Skin epidermis (tissue), 12 donors: Measurements from ENCODE around the gene CD5L.

Experiments
- H3K27ac ChIP-seq, 21 experiments: fragments of 200-600 bp; sonication (generic) in 11 of 21; one replicate each; pipeline ENCODE4 v1.5.0; 2020; ENCODE audit warnings: mild to moderate bottlenecking in 3 of 21, inconsistent platforms in 2 of 21, moderate library complexity in 2 of 21
- H3K4me3 ChIP-seq, 7 experiments: fragments of 200-600 bp; sonication (generic) in 2 of 7; one replicate each; pipeline ENCODE4 v1.5.0; 2020; ENCODE audit warnings: inconsistent platforms in 2 of 7, mild to moderate bottlenecking in 2 of 7, moderate library complexity in 1 of 7

CD5L gene

DNA sequence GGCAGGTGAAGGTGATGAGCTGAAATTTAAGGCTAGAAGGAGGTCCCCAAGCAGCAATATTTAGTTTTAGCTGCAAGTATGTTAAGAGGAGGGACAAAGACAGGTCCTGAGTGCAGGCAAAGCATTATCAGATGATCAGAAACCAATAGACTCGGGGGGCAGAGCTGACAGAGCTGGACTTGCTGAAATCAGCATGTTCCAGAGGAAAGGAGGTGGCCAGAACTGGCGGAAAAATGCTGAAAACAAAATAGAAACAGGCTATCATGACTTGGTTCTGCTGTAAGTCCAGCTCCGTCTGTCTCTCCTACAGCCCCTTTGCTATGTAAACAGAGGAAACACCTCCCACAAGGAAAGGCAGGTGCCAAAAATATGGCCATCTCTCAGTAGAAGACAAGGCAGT lies at the start of gene CD5L:
Gene CD5L (minus strand): TSS at position 101 of the 400 bp plus-strand sequence. CDS start 107 bp downstream, outside the sequence.
- no peak within 1 kb of the TSS for H3K27ac ChIP-seq
- H3K4me3 ChIP-seq: no peak within 1 kb of the TSS

DNA sequence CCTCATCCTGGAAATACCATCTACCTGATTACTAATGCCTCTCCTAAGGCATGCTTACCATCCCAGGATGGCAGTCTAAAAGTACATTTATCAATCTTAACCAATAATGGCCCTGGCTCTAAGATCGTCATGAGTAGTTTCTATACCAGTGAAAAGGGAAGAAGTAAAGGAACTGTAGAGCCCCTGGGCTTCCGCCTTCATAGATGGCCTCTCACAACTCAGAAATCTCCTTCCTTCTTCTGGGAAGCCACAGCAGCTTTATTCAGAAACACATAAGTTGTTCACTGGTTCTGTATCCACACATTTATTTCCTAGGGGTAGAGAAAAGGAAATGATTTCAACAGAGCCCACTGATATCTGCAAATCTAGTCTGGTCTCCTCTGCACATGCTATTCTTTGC lies 41.0 kb upstream of the CD5L start:
- Histone ChIP-seq H3K4me3 (no peak overlapping the region), H3K27ac (no peak overlapping the region)

DNA sequence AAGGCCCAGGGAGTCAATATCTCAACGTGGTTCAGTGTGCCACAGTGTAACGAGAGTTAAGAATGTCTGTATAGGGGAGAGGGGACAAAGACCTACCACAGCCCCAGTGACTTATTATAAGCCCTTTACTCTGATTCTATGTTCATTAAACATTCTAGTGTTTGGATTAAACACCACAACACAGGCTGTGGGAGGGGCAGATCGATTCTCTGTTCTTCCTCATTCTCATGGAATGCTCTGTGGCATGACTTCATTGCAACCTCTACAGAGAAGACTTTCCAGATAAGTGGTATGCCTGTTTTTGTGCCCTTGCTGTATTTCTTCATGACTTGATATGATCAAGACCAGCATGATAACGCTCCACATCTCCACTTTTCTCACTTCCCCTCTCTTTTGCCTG lies 39.0 kb upstream of the CD5L start:
- Histone ChIP-seq H3K27ac (no peak overlapping the region), H3K4me3 (no peak overlapping the region)

DNA sequence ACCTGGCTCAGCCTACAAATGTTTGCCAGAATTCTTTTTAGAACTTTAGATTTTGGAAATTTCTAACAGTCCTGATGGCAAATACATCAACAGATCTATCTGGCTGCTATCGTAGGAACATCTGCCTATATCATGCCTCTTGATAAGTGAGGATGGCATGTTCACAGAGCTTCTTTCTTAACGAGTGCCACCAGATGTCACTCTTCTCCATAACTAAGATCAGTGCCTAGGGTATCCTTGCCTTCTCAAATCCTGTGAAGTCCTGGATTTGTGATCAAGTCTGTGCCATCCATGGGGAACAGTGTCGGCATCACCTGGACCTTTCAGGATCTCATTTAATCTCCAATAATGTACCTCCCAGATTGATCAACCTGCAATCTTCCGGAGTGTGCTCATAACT lies 36.5 kb upstream of the CD5L start:
- Histone ChIP-seq H3K27ac (no peak overlapping the region), H3K4me3 (no peak overlapping the region)

DNA sequence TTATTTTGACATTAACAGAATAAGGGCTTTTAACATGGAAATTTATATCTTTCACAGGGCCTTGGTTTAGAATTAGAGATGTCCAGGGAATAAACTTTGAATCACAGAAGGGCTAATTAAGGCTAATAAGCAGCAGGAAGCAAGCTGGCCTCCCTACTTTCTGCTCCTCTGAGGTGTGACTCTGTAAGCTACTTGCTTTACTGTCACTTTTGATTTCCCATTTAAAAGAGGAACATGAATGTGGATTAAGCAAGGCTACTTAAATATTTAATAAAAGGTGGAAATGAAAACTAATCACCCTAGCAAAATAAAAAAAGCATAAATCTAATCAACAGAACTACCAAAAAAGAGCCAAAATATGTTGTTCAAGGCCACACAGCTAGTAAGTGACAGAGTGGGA lies 28.9 kb upstream of the CD5L start:
- Histone ChIP-seq H3K4me3 (no peak overlapping the region), H3K27ac (no peak overlapping the region)

DNA sequence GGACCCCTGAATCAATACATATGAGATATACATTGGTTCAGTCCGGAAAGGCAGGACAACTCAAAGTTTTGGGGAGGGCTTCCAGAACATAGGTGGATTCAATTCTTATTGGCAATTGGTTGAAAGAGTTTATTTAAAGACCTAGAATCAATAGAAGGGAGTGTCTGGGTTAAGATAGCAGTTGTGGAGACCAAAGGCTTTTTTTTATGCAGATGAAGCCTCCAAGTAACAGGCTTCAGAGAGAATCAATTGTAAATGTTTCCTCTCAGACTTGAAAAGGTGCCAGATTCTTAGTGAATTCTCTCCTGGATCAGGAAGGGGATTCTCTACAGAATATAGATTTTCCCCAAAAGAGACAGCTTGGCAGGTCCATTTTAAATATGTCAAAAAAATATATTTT lies 27.0 kb upstream of the CD5L start:
- Histone ChIP-seq H3K27ac (no peak overlapping the region), H3K4me3 (no peak overlapping the region)

DNA sequence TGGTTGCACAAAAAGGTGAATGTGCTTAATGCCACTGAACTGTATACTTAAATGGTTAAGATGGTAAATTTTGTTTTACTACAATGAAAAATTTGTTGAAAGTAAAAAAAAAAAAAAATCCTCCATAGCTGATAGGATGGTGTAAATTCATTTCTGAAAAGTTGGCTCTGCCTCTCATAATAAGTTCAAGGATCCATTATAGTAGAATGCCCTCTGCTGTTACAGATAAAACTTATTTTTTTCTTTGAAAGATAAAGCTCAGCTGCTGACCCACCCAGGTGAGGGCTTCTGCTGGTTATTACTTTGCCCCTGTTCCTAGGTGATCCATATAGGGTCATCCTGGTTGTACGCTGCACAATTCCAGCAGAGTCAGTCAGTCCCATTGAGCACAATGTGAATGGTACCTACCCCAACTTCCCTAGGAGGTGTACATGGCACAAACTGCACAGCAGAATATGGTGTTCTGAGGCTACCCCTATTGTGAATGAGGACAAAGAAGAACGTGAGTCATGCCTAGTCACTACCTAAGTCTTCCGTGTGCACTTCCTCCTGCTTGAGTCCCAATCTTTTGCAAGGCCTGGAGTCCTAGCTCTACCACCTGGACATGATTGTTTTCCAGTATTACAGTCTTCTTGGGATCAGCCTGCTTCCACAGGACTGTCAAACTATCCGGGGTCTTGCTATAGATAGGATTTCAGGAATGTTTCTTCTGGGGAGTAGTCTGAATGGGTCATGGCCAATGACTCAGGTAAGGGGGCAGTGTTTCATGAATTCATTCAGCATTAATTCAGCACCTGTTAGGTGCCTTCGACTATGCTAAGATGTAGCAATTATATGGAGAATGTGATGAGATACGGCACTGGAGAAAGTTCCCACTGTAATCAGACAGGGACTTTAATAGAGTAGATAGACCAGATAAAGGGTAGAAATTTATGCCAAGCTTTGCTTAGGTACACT lies 20.8 kb upstream of the CD5L start:
- H3K4me3 ChIP-seq: no peak overlapping the region
- H3K27ac ChIP-seq: no peak overlapping the region

DNA sequence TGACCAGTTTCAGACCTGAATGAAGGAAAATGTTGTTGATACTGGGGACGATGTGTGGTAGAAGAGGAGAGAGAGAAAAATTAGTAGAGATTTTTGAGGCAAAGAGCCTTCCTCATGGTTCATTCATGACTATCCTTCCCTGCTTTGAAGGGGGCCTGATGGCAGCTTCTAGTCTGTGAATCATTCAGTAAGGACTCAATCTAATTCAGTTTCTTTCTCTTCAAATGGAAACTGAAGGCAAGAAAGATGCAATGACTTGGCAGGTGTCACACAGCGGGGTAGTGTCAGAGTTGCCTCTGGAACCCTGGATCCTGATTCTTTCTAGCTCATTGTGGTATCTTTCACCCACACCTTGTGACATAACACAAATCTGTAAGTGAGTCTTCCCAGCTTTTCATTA lies 14.9 kb upstream of the CD5L start:
- Histone ChIP-seq H3K27ac (no peak overlapping the region), H3K4me3 (no peak overlapping the region)

DNA sequence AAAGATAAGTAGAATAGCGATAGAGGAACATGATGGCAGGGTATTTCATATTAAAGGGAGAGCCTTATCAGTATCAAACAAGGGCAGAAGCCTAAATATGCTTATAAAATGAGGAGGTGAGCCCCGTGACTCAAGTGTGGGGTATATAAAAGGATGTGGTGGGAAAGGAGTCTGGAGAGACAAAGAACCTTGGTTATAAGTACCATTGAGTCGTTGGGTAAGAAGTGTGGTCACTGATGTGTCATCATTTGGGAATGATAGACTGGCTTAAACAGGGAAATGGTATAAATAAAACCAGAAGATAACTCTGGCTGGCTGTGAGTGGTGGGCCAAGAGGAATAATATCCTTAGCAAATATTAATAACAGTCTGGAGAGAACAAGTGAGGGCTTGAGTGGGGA lies 10.9 kb upstream of the CD5L start:
- H3K27ac ChIP-seq: no peak overlapping the region
- no peak overlapping the region for H3K4me3 ChIP-seq

DNA sequence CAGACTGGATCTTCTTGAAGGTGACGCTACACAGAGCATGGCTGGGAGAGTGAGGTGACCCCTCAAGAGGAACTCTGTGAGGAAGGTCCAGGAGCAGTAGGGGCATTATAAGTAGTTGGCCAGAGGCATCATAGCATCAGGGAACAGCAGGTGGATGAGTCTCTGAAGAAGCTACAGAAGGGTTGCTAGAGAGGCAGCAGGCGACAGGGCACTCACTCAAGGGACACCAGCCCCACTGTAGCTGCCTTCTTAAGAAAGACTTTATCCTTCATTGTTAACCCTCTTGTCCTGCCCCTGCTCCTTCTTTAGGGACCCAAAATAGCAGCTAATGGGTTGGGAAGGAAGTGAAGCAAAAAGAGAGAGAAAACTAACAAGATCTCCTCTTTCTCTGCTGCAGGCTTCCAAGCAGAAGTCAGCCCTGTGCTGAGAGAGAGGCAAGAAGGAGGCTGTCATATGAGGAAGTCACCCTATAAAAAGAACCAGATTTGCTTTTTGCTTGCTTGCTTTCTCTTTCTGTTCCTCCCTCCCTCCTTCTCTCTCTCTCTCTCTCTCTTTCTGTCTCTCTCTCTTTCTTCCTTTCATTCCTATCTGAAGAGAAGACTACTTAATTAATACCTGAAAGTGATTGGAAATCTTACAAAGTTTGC lies 7.7 kb upstream of the CD5L start:
- Histone ChIP-seq H3K4me3 (no peak overlapping the region), H3K27ac (no peak overlapping the region)

DNA sequence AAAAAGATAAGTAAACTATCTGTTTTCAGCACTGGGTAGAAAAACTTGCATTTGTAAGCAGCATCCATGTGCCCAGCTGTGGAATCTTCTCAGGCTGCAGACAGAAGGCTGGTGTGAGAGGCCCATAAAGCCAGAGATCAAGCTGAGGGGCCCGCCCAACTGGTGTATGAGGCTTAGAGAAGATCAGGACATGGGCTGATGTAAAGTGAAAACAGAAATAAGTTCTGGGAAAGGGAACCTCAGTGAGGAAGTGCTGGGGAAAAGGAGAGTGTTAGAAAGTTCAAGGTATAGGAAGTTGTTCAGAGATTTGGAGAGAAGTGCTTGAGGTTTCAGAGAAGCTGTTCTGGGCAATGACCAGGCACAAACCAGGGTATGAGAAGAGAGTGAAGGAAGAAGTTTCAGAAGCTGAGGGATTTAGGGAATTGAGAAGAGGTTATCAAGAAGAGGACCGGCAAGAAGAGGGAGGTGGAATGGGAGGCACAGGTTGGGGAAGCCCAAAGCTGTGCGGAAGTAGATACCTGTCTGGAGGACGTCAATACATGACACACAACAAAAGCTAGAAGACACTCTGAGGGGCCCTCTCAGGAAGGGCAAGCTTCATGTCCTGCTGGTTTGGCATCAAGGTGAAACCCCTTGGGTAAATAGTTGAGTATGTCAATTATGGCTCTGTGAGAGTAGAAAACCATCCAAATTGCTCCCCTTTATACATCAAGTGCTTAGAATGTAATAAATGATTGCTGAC lies 2.7 kb upstream of the CD5L start:
- Histone ChIP-seq H3K4me3 (no peak overlapping the region), H3K27ac (no peak overlapping the region)

DNA sequence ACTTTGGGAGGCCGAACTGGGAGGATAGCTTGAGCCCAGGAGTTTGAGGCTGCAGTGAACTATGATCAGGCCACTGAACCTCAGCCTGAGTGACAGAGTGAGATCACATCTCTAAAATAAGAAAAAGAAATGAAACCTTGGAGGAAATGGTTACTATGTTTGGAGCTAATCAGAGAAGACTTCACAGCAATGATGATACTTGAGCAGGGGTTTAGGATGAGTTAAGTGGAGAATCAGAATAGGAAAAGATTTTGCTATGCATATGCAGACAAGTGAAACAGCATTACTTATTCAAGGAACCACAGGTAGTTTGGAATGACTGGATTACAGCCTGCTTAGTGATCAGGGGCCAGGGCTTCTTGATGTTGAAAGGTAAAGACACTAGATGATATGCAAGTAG lies 1.3 kb upstream of the CD5L start:
- H3K27ac ChIP-seq: no peak overlapping the region
- H3K4me3 ChIP-seq: no peak overlapping the region

DNA sequence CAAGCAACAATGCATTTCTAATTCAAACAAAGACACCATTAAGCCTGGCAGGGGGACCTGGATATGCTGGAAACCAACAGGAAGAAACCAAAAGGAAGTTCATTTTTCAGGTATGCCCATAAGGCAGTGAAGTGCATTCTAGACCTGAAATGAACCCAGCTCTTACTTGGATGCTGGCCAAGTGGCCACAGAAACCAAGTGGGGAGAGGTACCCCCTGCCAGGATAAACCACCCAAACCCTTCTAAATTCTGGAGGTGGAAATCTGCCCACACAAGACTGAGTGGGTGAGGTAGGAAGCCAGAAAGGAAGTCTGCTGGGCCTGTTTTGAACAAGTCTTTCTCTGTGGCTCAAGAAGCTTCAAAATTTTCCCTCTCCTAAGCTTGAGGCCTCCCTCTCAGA lies 2.6 kb downstream of the CD5L start:
- no peak overlapping the region for H3K27ac ChIP-seq

DNA sequence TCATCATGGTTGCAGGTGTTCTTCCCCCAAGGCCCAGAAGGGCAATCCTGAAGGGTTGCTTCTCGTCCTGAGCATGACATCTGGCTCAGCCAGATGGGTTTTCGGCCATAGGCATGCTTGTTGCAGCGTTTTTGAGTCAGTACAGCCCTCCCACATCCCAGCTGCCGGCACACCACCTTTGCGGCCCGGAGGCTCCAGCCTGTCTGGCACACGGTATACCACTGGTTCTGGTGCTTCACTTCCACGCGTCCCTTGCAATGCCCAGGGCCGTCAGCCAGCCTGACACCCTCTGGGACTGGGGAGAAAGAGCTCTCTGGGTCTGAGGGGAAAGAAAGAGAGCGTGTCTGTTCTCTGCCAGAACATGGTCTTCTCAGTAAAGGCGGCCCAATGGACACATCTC lies 7.2 kb downstream of the CD5L start:
- no peak overlapping the region for H3K4me3 ChIP-seq
- no peak overlapping the region for H3K27ac ChIP-seq

More for the DNA sequence above, 2.6 kb downstream of the CD5L start:
- H3K4me3 ChIP-seq: no peak overlapping the region

DNA sequence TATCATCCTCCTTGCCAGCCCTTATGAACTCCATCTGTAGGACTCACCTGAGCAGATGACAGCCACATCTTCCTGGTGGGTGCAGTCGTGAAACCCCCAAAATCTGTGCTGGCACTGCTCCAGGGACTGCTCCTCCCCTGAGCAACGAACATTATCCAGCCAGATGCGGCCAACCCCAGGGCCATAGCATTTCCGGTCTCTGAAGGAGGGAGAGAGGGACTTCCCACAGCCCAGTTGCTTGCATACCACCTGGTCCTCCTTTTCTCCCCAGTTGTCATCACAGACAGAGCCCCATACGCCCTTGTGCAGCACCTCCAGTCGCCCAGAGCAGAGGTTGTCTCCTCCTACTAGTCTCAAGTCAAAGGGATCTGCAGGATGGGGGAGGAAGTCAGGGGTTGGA lies 8.5 kb downstream of the CD5L start:
- no peak overlapping the region for H3K4me3 ChIP-seq
- no peak overlapping the region for H3K27ac ChIP-seq

DNA sequence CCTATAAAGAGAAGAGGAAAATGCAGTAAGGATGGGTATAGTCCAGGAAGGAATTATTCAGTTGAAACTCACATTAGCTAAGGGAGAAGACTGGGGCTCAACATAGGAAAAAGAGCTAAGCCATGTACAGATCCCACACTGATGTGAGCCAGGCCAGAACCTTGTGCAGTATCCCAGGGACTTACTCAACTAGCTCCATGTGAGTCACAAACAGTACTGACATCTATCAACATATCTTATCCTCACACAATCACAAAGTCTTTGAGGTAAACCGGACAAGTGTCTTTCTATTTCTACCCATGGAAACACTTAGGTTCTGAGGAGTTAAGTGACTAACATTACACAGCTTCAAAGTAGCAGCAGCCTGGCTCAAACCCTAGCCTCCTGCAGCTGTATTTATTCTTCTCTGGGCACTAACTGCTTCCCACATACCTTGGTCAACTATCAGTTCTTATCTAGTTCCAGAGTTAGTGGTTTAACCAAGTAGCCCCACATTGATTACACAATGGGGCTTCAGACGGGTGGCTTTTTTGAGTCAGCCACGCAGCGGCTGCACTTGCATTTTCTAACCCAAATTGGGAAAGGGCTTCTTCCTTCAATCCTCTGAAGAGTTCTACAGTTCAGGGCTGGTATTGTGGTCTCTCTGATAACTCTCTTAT lies 9.5 kb downstream of the CD5L start:
- H3K27ac ChIP-seq: no peak overlapping the region
- H3K4me3 ChIP-seq: no peak overlapping the region

DNA sequence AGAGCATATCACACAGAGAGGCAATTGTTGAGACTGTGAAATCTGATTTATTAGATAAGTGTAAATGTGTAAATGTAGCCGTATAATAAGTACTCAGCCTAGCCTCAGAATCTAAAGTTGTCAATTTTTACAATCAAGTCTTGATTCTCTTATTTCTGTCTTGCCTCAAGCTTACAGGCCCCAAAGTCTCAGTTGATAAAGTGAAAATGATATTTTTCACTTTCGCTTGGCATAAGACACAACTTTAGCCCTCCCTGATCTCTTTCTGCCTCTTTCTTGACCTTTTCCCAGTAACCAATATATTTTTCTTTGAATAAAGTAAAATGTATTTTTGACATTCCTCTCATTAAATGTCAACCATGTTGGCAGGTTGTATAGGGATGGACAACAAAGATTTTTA lies 10.7 kb downstream of the CD5L start:
- no peak overlapping the region for H3K27ac ChIP-seq
- H3K4me3 ChIP-seq: no peak overlapping the region

DNA sequence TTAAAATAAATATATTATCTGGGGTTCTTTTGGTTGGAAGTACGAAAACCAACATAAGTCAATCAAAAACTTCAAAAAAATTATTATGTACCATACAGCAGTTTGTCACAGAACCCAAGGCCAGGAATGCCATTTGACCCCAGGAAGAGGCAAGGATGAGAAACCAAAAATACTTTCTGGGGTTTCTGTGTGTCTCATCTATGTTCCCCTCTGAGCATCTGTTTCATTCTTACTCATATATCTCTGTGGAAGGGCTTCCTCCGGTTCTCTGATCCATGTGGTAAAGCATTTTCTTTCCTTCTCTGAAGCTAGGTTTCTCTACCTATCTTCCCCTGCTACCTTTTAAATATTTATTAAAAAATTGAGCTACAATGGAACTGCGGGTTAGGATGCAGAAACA lies 11.9 kb downstream of the CD5L start:
- Histone ChIP-seq H3K27ac (no peak overlapping the region), H3K4me3 (no peak overlapping the region)

DNA sequence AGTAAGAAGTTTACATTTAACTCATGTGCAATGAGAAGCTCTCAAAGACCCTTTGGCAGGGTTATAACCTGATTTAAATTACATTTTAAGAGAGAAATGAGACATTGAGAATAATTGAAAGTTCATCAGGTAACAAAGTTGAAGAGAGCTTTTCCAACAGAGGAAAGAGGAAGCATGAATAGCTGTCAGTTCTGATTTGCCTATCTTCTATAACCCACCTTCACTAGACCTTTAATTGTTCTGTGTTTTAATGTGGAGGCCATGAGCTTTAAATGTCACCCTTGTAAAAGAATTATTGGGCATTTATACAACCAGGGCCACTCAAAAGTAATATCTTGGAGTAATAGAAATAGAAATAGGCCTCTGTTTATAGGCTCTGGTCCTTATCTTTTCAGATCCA lies 12.4 kb downstream of the CD5L start:
- no peak overlapping the region for H3K27ac ChIP-seq
- no peak overlapping the region for H3K4me3 ChIP-seq

DNA sequence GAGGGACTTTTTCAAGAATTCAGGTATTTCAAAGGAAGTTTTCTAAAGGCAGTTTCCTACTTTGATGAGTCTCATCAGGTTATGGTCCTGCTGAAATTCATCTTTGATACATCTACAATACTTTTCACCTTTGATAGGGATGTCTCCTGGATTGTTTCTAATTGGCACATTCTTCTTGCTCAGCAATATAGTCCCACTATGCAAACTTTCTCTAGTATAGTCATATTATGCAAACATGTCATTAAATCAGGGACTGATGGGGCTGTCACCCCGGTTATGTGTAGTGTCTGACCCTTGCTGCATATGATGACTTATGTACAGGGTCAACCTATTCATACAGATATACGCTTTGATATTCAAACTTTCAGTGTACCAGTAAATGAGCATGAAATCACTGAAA lies 21.3 kb downstream of the CD5L start:
- Histone ChIP-seq H3K27ac (no peak overlapping the region), H3K4me3 (no peak overlapping the region)
